ENCODE results near the gene FHIT. TPM values are rescaled to one million over a fixed set of nuclear protein-coding genes. Genes with fewer than 3 reads are reported as not detected.
"Not testable (repeated sequence)": the region's sequence is repeated elsewhere in the genome, so short reads cannot be mapped to it uniquely, and the experiment has no call there.

Gene FHIT
- polyA plus RNA-seq, 1 donor = 5.5 TPM

DNA sequence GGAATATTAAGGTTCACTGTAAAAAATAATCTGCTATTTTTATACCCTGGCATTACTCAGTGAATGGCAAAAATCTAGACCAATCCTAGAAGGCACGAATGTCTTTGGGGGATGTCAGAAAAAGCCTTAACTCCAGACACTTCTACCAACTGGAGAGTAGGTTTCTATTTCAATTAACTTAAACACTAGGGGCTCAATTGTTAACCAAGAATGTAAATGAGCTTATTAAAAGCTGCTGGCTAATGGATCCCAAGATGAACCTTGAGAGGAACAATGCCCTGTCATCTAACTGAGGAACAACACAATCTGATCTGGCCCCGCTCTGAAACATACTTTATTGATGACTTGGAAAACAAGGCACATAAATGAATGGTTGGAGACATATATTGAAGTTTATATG, 701.4 kb downstream of the FHIT start:
- no peak for DNase-seq

DNA sequence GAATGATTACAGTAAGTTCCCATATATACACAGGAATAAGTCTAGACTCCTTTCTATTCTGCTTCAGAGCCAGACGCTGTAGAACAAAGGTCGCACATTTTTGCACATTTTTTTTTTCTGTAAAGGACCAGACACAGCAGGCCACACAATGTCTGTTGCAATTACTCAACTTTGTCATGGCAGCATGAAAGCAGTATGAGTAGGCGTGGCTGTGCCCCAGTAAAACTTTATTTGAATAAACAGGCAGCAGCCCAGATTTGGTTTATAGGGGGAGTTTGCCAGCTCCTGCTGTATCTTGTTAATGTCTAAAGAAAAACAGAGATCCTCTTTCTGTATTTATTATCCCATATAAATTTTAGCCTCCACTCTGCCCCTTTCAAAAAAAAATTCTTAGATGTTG, 708.3 kb downstream of the FHIT start:
- no peak for DNase-seq

DNA sequence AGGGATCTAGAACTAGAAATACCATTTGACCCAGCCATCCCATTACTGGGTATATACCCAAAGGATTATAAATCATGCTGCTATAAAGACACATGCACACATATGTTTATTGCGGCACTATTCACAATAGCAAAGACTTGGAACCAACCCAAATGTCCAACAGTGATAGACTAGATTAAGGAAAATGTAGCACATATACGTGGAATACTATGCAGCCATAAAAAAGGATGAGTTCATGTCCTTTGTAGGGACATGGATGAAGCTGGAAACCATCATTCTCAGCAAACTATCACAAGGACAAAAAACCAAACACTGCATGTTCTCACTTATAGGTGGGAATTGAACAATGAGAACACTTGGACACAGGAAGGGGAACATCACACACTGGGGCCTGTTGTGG, 711.9 kb downstream of the FHIT start:
- DNase-seq = not testable (repeated sequence)

DNA sequence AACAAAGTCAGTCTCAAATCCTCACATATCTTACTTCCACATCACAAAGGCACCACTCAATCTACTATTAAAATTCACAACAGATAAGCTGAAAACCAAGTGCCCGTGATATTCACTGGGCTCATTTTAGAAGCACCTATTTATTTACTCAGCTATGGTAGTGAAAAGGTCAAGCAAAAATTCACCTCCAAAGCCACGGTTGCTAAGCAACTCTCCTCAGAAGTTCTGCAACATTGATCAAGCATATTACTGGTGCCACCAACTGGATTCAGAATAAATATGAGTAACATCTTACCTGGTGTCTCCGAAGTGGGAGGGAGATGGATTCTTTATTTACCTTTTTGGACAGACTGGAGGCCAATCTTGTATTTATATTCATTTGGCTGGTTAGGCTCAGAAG, 714.8 kb downstream of the FHIT start:
- DNase-seq = no peak

DNA sequence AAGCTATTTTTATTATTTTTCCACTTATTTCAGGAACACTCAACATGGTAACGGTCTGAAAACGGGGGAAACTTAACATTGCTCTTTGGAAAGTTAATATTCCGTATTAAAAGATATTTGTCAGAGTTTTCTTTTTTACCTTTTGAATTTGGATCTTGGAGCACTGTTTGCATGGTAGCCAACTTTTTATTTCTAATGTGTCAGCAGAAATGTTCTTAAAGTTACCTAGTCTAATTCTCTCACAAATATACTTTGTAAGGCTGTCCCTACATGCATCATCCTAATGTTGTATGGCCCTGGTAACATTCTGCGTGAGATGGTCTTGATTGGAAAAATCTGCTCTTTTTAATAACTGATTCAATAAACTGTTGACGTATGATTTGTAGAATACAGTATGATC, 719.5 kb downstream of the FHIT start:
- no peak for DNase-seq

DNA sequence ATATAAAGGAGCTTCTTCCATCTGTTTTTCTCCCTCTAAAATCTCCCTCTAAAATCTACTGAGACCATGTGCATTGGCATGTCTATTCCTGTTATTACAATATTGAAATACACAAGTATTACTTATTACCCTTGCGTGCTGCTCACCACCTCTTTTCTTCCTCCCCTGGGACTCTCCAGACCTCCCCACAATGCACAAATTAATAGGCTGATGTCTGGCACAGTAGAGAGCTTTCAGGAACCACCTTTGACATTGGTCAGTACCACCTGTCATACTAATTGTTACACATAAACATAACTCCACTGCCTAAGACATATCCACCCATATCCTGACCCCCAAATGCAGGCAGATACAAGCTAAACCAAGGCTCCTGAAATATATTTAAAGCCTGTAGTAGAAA, 722.6 kb downstream of the FHIT start:
- DNase-seq = no peak

DNA sequence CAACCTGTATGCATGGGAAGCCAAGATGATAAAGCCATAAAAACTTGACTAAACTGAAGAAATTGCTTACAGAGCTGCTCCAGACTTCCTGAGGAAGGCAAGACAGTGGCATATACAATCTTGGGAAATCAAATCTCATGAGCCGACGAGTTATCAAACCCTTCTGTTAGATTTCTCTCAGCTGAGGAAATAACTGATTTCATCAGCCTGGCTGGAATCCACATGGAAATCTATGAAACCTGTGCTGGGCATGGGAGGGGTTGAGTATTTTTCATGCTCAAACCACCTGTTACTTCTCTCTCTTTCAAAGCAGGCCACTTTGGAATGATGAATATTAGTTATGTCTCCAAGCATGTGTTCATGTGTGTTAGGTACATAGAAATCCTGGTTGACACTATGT, 727.7 kb downstream of the FHIT start:
- no peak for DNase-seq

DNA sequence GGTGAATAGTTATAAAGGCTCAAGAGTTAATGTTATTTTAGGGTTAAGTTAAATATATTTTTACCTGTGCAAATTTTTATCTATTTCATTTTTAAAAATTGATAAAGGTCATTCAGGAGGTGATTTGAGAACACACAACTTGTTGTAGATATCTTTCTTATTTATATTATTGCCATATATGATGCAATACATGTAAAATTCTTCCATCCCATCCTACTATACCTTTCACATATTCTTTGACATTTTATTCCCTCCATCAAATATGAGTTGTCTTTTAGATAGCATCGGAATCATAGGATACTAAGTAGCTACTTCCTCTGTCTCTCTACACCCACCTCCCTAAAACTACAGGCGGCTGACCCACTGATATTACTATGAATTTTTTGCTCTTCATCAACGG, 734.1 kb downstream of the FHIT start:
- no peak for DNase-seq

DNA sequence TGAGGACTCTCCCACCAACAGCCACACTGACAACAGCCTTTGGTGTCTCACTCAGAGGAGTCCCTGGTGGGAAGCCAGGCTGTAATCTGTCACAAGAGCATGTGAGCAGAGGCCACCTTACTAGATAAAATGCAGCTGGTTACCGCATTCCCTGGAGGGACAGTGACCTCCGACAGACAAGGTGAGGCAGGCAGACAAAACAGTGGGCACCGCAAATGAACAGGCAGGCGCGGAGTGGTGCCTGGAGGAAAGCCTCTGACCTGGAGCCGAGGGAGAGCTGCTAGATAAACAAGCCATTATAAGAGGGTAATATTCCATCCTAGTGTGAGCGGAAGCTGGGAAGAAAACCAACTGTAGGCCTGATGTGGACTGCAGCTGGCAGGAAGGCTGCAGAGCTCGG, 736.4 kb downstream of the FHIT start:
- no peak for DNase-seq

DNA sequence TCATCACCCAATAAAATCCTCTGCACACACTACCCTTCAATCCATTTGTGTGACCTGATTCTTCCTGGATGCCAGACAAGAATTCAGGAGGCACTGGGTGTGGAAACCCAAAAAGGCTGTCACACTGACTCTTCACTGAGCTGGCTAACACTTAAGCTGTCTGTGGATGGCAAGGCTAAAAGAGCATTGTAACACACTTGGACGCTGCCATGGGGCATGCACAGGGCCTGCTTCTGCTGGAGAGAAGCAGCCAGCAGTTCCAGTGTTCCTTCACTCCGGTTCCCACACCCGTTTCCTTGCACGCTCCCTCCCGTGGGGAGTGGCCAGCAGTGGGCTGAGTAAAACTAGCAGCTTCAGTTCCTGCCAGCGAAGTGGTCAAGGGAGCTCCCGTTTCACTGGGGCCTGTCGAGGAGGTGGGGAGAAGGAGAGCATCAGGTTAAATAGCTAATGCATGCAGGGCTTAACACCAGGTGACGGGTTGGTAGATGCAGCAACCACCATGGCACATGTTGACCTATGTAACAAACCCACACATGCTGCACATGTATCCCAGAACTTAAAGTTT, 737.1 kb downstream of the FHIT start:
- DNase-seq = no peak

DNA sequence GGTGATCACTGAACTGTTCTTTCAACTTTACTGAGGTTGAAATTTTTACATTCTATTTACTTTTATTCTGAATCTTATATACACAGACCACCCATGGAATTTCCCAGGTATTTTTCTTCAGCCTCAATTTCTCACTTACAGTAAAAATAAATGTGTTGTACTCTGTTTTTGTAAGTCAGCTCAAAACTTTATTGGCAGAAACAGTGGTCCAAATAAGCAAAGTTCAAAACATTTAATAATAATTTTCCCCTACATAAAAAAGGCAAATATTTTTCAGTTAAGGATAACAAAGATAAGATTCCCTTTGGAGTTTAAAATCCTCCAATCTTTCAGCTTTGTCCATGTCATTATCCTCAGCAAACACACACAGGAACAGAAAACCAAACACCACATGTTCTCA, 738.0 kb downstream of the FHIT start:
- DNase-seq = no peak

DNA sequence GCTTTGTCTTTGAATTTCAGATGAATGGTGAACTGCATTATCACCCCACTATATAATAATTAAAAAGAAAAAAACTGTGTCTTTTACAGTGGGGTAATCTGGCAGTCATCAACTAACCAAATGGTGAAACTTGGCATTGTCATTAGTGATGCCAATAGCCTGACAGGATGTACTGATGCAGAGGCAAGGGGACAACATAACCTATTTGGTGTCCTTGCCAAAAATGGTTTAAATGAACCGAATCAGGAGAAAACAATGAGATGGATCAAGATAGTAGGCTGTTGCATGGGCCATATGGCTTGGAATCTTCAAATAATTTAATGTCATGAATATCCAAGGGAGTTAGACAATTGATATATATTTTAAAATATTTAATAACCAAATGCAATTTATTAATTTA, 738.7 kb downstream of the FHIT start:
- no peak for DNase-seq

DNA sequence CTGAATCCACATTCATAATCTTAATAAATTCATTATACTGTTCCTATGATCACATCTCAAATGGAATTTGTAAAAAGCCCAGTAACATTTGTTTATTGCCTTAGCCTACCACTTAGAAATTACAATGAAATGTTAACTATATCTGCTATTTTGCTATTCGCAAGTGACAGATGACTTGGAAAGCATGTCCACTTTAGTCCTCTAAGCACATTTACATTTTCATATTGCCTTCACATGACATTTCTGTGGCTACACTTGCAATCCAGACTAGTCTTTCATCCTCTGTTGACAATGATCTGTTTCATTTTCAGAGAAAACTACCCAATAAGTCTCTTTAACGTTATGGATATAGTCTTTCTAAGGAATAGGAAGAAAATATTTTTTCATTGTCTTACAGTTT, 741.8 kb downstream of the FHIT start:
- no peak for DNase-seq

DNA sequence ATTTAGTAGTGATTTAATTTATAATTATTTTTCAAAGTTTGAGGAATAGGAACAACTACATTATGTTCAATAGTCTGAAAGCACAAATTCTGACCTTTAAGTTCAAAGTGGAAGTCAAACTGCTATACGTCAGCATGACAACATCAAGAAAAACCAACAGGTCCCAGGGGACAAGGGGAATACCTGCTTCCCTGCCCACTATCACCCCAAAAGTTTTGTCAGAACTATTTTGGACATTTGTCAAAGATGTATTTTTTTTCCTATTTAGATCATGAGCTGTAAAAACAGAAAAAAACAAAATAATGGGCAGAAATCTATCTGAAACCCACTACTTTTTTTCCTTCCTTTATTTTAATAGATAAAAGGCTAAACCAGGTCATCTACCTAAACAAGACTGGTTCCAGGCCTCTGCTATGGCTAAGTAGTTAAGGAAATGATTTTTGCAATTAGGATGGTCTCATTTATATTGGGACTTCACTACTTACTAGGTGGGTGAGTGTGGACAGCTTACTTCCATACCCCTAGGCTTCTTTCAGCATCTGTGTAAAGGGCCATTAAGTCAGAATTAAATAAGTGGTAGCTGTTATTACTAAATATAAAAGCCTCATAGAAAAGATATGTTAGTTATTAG, 746.3 kb downstream of the FHIT start:
- DNase-seq = no peak

DNA sequence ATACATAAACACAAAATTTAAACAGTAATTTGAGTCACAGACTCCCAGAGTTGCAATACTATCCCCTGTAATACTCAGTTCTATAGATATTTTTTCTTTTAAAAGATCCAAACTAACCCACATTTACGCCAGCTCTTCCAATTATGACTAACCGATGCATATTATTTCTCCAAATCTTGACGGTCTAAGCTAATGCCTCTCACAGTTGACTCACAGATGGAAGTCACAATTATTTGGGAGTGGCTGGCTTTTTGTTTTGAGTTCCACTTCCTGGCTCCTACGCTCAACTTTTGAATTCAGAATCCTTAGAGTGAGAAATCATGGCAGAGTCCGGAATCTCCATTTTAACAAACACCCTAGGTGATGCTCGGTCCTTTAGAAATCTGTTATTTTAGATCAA, 749.9 kb downstream of the FHIT start:
- no peak for DNase-seq

DNA sequence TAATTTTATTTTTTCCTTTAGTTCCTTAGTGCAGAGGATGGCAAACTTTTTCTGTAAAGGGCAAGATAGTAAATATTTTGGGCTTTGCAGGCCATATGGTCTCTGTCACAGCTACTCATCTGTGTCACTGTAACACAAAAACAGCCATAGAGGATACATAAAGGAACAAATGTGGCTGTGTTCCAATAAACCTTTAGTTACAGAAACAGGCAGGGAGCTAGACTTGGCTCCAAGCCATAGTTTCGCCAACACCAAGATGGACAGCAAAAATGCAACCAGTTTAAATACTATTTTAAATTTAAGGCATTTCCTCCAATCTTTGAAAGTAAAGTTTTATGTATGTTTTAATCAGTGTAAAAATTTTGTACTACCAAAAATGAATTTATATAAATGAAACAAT, 753.4 kb downstream of the FHIT start:
- DNase-seq = no peak

DNA sequence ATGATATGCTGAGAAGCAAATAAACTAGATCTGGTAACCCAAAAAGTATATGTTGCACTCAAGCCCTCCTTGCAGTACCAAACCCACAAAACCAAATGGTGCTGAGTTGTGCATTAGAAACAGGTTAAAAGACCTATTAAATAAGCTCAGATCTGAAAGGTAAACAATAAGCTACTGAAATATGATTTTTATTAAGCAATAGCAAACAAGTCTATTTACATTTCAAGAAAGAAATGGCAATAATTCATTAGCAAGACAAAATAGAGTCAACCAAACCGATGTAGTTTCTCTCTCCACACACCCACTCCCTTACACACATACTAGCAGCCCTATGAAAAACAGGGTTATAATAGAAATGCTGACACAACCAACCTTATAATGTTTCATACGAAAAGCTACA, 760.3 kb downstream of the FHIT start:
- no peak for DNase-seq

DNA sequence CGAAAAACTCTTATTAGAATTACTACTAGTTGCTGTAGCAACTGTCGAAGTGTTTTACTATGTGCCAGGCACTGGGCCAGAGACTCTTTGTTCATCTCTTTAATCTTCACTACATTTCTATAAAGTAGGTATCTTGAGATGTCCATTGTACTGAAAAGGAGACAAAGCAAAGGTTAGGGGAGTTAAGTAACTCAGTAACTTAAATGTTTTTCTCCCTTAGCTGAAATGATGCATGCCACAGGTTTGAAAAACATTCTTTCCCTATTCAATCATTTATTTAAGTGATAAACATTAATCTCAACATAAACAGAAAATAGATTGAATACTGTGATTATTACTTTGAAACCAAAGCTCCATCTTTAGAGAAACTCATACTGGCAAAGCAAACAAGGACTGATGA, 776.2 kb downstream of the FHIT start:
- DNase-seq = no peak

DNA sequence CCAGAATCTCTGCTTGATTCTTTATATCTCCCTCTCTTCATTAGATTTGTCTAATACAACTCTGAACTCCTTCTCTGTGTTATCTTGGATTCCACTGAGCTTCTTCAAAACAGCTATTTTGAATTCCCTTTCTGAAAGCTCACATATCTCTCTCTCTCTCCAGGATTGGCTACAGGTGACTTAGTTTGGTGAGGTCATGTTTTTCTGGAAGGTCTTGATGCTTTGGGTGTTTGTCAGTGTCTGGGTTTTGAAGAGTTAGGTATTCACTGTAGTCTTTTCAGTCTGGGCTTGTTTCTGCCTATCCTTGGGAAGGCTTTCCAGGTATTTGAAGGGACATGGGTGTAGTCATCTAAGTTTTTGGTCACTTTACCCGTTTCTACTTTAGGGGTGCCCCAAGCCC, 781.8 kb downstream of the FHIT start:
- DNase-seq = no peak

DNA sequence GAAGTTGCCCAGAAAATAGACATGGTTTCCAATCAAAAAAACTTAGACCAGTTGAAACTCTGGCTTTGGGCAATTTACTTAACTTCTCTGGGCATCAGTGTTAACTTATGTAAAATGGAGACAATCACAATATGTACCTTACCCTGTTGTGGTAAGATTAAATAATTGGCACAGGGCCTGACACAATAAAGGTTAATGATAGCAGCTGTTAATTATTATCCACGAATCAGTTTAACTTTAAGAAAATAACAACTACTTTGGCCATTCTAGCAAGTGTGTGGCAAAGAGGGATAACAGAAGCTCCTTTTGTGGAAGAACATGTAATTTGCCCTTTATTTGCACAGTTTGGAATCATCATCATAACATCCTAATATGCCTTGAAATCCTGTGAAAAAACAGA, 787.6 kb downstream of the FHIT start:
- no peak for DNase-seq

DNA sequence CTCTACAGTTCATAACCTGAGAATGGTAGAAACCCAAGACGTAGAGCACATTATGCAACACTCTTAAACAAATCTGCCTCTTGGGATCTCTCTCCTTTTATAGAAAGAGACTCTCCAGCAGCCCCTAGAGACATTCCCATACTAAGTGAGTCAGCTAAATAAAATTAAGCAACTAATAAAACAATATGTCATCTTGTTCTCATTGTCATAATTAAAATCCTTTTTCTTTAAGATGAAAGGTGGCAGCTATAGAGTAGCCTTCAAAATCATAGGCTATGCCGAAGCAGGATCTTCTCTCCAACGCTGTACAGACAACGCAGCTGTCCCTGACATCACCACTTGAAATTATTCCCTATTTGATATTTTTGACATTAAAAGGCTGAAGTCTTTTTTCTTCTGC, 790.0 kb downstream of the FHIT start:
- DNase-seq = peak; percentile 19

DNA sequence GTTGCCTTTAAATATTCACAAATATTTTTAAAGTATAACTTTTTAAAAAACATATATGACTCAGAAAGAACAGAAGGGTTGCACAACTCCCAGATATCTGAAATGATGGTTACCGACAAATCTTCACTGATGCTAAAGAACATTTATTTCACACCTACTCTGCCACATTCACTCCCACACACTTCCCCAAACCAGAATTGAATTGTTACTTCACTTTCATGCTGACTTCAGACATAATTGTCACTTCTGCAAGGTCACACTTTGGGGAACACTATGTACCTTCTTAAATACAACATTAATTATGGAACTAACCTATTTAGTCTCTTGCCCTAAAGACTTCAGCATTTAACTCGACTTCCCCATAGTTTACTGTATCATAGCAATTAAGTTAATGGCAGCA, 795.1 kb downstream of the FHIT start:
- DNase-seq = no peak

DNA sequence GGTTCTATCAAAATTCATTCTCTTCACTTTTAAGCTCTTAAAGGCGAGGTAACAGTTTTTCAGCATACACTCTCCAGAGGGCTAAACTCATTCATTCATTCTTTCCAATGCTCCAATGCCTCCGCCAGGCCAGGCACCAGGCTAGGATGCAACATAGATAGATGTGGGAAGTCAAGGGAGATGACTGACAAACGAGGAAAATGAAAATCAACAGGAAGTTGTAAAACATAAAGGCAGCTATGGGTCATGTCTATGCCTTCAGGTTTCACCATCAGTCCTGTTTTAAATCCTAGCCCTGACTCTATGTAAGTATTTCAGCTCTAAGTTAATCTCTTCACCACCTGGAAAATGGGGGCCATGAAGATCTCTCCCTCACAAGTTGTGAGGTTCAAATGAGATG, 797.9 kb downstream of the FHIT start:
- DNase-seq = no peak

DNA sequence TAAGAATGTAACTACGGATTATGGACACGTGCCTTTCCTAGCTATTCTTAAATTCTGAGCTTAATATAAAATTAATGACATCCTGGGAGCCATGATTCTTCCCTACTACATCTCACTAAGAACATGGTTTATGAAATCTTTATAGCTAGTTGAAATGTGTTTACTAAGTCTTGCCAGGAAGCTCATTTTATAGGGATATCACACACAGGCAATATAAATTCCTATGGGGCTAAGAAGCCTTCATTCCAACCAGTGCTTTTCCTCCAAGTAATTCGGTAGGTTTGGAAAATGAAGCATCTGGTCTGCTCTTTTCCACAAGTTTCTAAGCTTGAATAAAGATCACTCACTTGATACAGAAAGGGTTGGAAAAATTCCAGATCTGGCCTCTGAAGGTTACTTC, 802.6 kb downstream of the FHIT start:
- DNase-seq = peak; percentile 6

DNA sequence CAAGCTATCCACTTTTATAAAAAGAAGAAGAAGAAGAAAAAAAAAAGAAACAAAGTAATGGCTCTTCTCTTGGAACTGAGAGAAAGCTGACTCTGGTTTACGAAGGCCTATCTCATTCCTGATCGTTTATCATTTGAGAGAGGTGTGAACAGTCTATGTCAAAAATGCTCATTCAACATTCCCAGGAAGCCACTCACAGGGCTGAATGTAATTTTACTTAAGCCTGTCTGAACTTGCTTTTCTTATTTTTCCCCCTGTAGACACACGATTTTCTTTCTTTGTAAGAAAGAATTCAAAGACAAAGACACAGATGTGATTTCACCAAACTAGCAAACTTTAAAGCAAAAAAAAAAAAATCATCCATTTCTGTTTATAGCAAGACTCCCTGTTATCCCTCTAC, 805.8 kb downstream of the FHIT start:
- no peak for DNase-seq
